IMR-90 (cell line): ENCODE results near the gene ANTXR2. TPM values are rescaled to one million over a fixed set of nuclear protein-coding genes. Genes with fewer than 3 reads are reported as not detected.

Source experiments
- ATAC-seq: fragments of 200-7000 bp; cut with Tn5 transposase; 2 replicates; pipeline ENCODE4 v1.9.1; 2020; ENCODE audit warnings: low read depth, mild to moderate bottlenecking, moderate library complexity
- BruUV-seq: library from RNA; stranded (reverse); fragments of 400-500 nt; replicated peaks from 2 replicates; lab custom pipeline; 2021; lab: Mats Ljungman, UMichigan
- CTCF ChIA-PET: fragments of 300-600 bp; formaldehyde crosslinking; extraction: SDS; loops from one replicate; lab custom pipeline; 2021; ENCODE audit warnings: antibody characterized with exemption; lab: Yijun Ruan, JAX
- POLR2A ChIA-PET: fragments of 300-600 bp; sonication (Branson Sonifier 250); formaldehyde crosslinking; loops from one replicate; lab custom pipeline; 2022; ENCODE audit warnings: antibody characterized with exemption; ENCODE audit not compliant: unreplicated experiment; lab: Charles Lee
- DNase-seq: peaks from one replicate; pipeline ENCODE4 v3.0.0; 2013
- H2AFZ ChIP-seq: replicated peaks from 2 replicates; pipeline ENCODE3; 2013; ENCODE audit warnings: low read length, mild to moderate bottlenecking; ENCODE audit not compliant: poor library complexity
- H2AK5ac ChIP-seq: 2 replicates; pipeline ENCODE4 v1.6.1; 2013; ENCODE audit warnings: low read depth, low read length, inconsistent platforms
- H2AK9ac ChIP-seq: replicated peaks from 2 replicates; pipeline ENCODE3; 2013; ENCODE audit warnings: mild to moderate bottlenecking, low read depth, low read length, moderate library complexity; ENCODE audit not compliant: poor library complexity
- H2BK120ac ChIP-seq: 2 replicates; pipeline ENCODE4 v1.6.1; 2013; ENCODE audit warnings: low read depth, low read length, inconsistent platforms
- H2BK15ac ChIP-seq: 3 replicates; pipeline ENCODE4 v1.6.1; 2013; ENCODE audit warnings: low read depth, low read length, inconsistent platforms
- H2BK20ac ChIP-seq: 2 replicates; pipeline ENCODE4 v1.6.1; 2013; ENCODE audit warnings: low read depth, mild to moderate bottlenecking, inconsistent platforms, low read length, moderate library complexity
- H2BK5ac ChIP-seq: 2 replicates; pipeline ENCODE4 v1.6.1; 2013; ENCODE audit warnings: mild to moderate bottlenecking, low read depth, low read length, inconsistent platforms; ENCODE audit not compliant: poor library complexity, severe bottlenecking
- H3K14ac ChIP-seq: replicated peaks from 2 replicates; pipeline ENCODE4 v1.6.1; 2013; ENCODE audit warnings: low read depth, low read length, inconsistent platforms
- H3K18ac ChIP-seq: 2 replicates; pipeline ENCODE4 v1.6.1; 2013; ENCODE audit warnings: low read depth, low read length, control low read depth
- H3K23ac ChIP-seq: 2 replicates; pipeline ENCODE4 v1.6.1; 2013; ENCODE audit warnings: low read depth, low read length, inconsistent platforms
- H3K27ac ChIP-seq: 2 replicates; pipeline ENCODE4 v1.5.1; 2013; ENCODE audit warnings: mild to moderate bottlenecking, control low read depth, low read length; ENCODE audit not compliant: insufficient read depth
- H3K27me3 ChIP-seq: 2 replicates; pipeline ENCODE4 v1.6.1; 2013; ENCODE audit warnings: low read length; ENCODE audit not compliant: control insufficient read depth, insufficient read depth
- H3K36me3 ChIP-seq: 2 replicates; pipeline ENCODE4 v1.6.1; 2013; ENCODE audit warnings: low read length, mixed read lengths; ENCODE audit not compliant: control insufficient read depth, insufficient read depth
- H3K4ac ChIP-seq: 2 replicates; pipeline ENCODE4 v1.6.1; 2013; ENCODE audit warnings: low read depth, low read length, inconsistent platforms
- H3K4me1 ChIP-seq: 2 replicates; pipeline ENCODE4 v1.6.1; 2013; ENCODE audit warnings: low read length, mixed read lengths; ENCODE audit not compliant: control insufficient read depth, insufficient read depth
- H3K4me2 ChIP-seq: 2 replicates; pipeline ENCODE4 v1.6.1; 2013; ENCODE audit warnings: low read depth, mild to moderate bottlenecking, control low read depth, low read length, moderate library complexity
- H3K4me3 ChIP-seq: 2 replicates; pipeline ENCODE4 v1.5.1; 2013; ENCODE audit warnings: low read depth, mild to moderate bottlenecking, control low read depth, low read length, moderate library complexity; ENCODE audit not compliant: insufficient read depth
- H3K56ac ChIP-seq: 2 replicates; pipeline ENCODE4 v1.6.1; 2013; ENCODE audit warnings: low read length, inconsistent platforms; ENCODE audit not compliant: insufficient read depth; ENCODE audit errors: extremely low read depth
- H3K79me1 ChIP-seq, 2 experiments: 2 replicates each; pipeline ENCODE4 v1.6.1; 2013; ENCODE audit warnings: low read length in 2 of 2, inconsistent platforms in 1 of 2, low read depth in 1 of 2
- H3K9ac ChIP-seq: 2 replicates; pipeline ENCODE4 v1.6.1; 2013; ENCODE audit warnings: low read depth, low read length, control low read depth
- H3K9me1 ChIP-seq: 2 replicates; pipeline ENCODE4 v1.6.1; 2013; ENCODE audit warnings: low read length, inconsistent platforms; ENCODE audit not compliant: insufficient read depth
- H3K9me3 ChIP-seq: 2 replicates; pipeline ENCODE4 v1.6.1; 2013; ENCODE audit warnings: low read length; ENCODE audit not compliant: control insufficient read depth, insufficient read depth
- H4K20me1 ChIP-seq: 2 replicates; pipeline ENCODE4 v1.6.1; 2013; ENCODE audit warnings: low read length, inconsistent platforms; ENCODE audit not compliant: insufficient read depth
- H4K5ac ChIP-seq: 2 replicates; pipeline ENCODE4 v1.6.1; 2013; ENCODE audit warnings: mild to moderate bottlenecking, low read depth, low read length, control low read depth
- H4K8ac ChIP-seq, 2 experiments: 2 replicates each; pipeline ENCODE4 v1.6.1; 2013; ENCODE audit warnings: low read depth in 2 of 2, low read length in 2 of 2, control low read depth in 1 of 2, inconsistent platforms in 1 of 2
- H4K91ac ChIP-seq: 2 replicates; pipeline ENCODE4 v1.6.1; 2013; ENCODE audit warnings: low read depth, low read length, inconsistent platforms; ENCODE audit not compliant: insufficient read depth
- BHLHE40 ChIP-seq: fragments of 150-350 bp; IDR thresholded peaks from 2 replicates; pipeline ENCODE4 v1.6.1; 2016; ENCODE audit warnings: mild to moderate bottlenecking, low read depth, low read length
- CEBPB ChIP-seq: IDR thresholded peaks from 2 replicates; pipeline ENCODE4 v1.6.1; 2012; ENCODE audit warnings: low read depth, low read length, improper control_type of control experiment
- CHD1 ChIP-seq: IDR thresholded peaks from 2 replicates; pipeline ENCODE4 v1.6.1; 2012; ENCODE audit warnings: low read depth, low read length, improper control_type of control experiment
- CTCF ChIP-seq: conservative IDR thresholded peaks from 2 replicates; pipeline ENCODE4 v1.5.1; 2012; ENCODE audit warnings: mild to moderate bottlenecking, low read depth, low read length, improper control_type of control experiment
- FOS ChIP-seq: fragments of 150-350 bp; IDR thresholded peaks from 2 replicates; pipeline ENCODE4 v1.6.1; 2016; ENCODE audit warnings: low read depth, low read length
- MAFK ChIP-seq: IDR thresholded peaks from 2 replicates; pipeline ENCODE4 v1.6.1; 2012; ENCODE audit warnings: low read depth, low read length, improper control_type of control experiment
- MAZ ChIP-seq: IDR thresholded peaks from 2 replicates; pipeline ENCODE4 v1.6.1; 2012; ENCODE audit warnings: low read depth, mild to moderate bottlenecking, low read length, improper control_type of control experiment, moderate library complexity, borderline replicate concordance
- MXI1 ChIP-seq: IDR thresholded peaks from 2 replicates; pipeline ENCODE4 v1.6.1; 2012; ENCODE audit warnings: low read depth, mild to moderate bottlenecking, low read length, moderate library complexity, borderline replicate concordance
- NFE2L2 ChIP-seq: fragments of 150-350 bp; IDR thresholded peaks from 2 replicates; pipeline ENCODE4 v1.6.1; 2016; ENCODE audit warnings: low read depth, mild to moderate bottlenecking, low read length
- POLR2A ChIP-seq: IDR thresholded peaks from 2 replicates; pipeline ENCODE4 v1.6.1; 2012; ENCODE audit warnings: mild to moderate bottlenecking, low read depth, low read length
- RAD21 ChIP-seq: IDR thresholded peaks from 2 replicates; pipeline ENCODE4 v1.6.1; 2012; ENCODE audit warnings: low read length, improper control_type of control experiment
- RCOR1 ChIP-seq: IDR thresholded peaks from 2 replicates; pipeline ENCODE4 v1.6.1; 2012; ENCODE audit warnings: mild to moderate bottlenecking, low read length, improper control_type of control experiment; ENCODE audit not compliant: insufficient replicate concordance
- RFX5 ChIP-seq: IDR thresholded peaks from 2 replicates; pipeline ENCODE4 v1.8.0; 2012; ENCODE audit warnings: low read depth, mild to moderate bottlenecking, low read length, moderate library complexity
- SMC3 ChIP-seq: fragments of 150-350 bp; IDR thresholded peaks from 2 replicates; pipeline ENCODE4 v1.6.1; 2016; ENCODE audit warnings: low read depth, mild to moderate bottlenecking, antibody characterized with exemption, low read length, moderate library complexity
- WGBS, 2 experiments: methylation state at CpG; one replicate each; pipeline versions ENCODE4 v1.1.5 to v1.1.7; 2013; ENCODE audit warnings: missing lambda C conversion rate in 2 of 2; ENCODE audit not compliant: insufficient read length in 1 of 2; ENCODE audit errors: extremely low coverage in 2 of 2; 5-methylcytosine and 5-hydroxymethylcytosine counted together
- dilution Hi-C: fragments of 300-500 bp; cut with HindIII; formaldehyde crosslinking; loops from one replicate; pipeline ENCODE4 v1.14.3; 2018; ENCODE audit warnings: low sequenced_read_pairs; ENCODE audit not compliant: unreplicated experiment
- in situ Hi-C: fragments of 300-500 bp; cut with MboI; formaldehyde crosslinking; loops from 3 replicates; pipeline ENCODE4 v1.14.3; 2019; ENCODE audit warnings: low sequenced_read_pairs, inconsistent platforms, mixed read lengths
- intact Hi-C: fragments of 100-400 bp; cut with micrococcal nuclease; formaldehyde crosslinking; loops from 2 replicates; pipeline ENCODE4 v1.10.0; 2022
- polyA plus RNA-seq, 3 experiments: library from polyadenylated mRNA; depleted of rRNA; stranded (reverse); fragments of >200 nt; gene quantifications; 2 replicates each; pipeline ENCODE4 v1.2.3, GENCODE V29; 2012; ENCODE audit warnings: low replicate concordance in 1 of 3
- total RNA-seq: library from RNA; depleted of rRNA; stranded (reverse); fragments of >200 nt; gene quantifications from 2 replicates; pipeline ENCODE4 v1.2.3, GENCODE V29; 2012
- TF ChIP-seq, protein P1 (sequence below): fragments of 150-350 bp; IDR thresholded peaks from 2 replicates; pipeline ENCODE4 v1.6.1; 2016; ENCODE audit warnings: low read depth, mild to moderate bottlenecking, low read length, moderate library complexity, borderline replicate concordance
- TF ChIP-seq, protein P2 (sequence below): fragments of 150-350 bp; IDR thresholded peaks from 2 replicates; pipeline ENCODE4 v1.6.1; 2017; ENCODE audit warnings: mild to moderate bottlenecking, antibody characterized with exemption, low read length, low read depth

Gene ANTXR2
- total and polyA plus RNA-seq, 2 of the 4 experiments (the other 2 are of a cell fraction): 46.8 to 88.5 TPM

DNA sequence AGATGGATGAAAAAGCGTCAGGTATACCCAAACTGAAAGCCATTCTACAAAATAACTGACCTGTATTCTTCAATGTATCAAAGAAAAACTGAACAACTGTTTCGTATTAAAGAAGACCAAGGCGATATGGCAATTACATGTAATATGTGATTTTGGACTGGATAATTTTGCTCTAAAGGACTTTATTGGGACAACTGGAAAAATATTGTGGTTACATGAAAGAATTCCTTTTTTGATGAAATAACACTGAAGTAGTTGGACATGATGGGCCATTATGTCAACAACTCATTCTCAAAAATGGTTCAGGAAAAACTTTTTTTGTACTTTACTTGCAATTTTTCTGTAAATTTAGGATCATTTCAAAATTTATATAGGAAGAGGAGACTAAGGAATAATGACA is 12.1 kb upstream of the ANTXR2 start:
- Histone ChIP-seq H3K27me3 (no peaks in the 10 kb centered on the region), H3K9me3 (no peaks in the 10 kb centered on the region), H3K14ac (no peak overlapping the region), H3K18ac (no peak overlapping the region), H2BK120ac (no peak overlapping the region), H4K91ac (no peak overlapping the region), H3K4me3 (no peak overlapping the region), H3K9ac (no peak overlapping the region), H4K20me1 (no peaks in the 10 kb centered on the region), H2AK9ac (no peak overlapping the region), H3K27ac (no peak overlapping the region), H2BK20ac (no peak overlapping the region), H3K4me2 (no peak overlapping the region), H4K8ac (no peak overlapping the region), H3K56ac (no peak overlapping the region), H2BK5ac (no peak overlapping the region), H2BK15ac (no peak overlapping the region), H4K5ac (no peak overlapping the region), H3K4me1 (peaks cover 2% of the 10 kb centered on the region; the same call in 1 of the 2 replicates), H3K4ac (no peak overlapping the region), H3K9me1 (no peaks in the 10 kb centered on the region), H3K79me1 (no peaks in the 10 kb centered on the region), H3K36me3 (no peaks in the 10 kb centered on the region), H3K23ac (no peak overlapping the region), H2AK5ac (no peak overlapping the region), H2AFZ (no peak overlapping the region)
- dilution Hi-C loops: no loop called here
- no TSS peak for BruUV-seq
- intact Hi-C loops: no loop called here
- CTCF ChIA-PET: no interaction called here
- POLR2A ChIA-PET: no interaction called here
- no peak for DNase-seq
- in situ Hi-C loops: no loop called here
- no CpG with 5 or more reads among the region's 3 CpGs for WGBS, 2 experiments
- no peak for ATAC-seq
- TF ChIP-seq POLR2A (no peak), MAZ (no peak), MXI1 (no peak), RFX5 (no peak), MAFK (no peak), RCOR1 (no peak), BHLHE40 (no peak), CEBPB (no peak), CHD1 (no peak), FOS (no peak), CTCF (no peak), RAD21 (no peak), NFE2L2 (no peak), SMC3 (no peak)
- TF ChIP-seq, protein P1, sequence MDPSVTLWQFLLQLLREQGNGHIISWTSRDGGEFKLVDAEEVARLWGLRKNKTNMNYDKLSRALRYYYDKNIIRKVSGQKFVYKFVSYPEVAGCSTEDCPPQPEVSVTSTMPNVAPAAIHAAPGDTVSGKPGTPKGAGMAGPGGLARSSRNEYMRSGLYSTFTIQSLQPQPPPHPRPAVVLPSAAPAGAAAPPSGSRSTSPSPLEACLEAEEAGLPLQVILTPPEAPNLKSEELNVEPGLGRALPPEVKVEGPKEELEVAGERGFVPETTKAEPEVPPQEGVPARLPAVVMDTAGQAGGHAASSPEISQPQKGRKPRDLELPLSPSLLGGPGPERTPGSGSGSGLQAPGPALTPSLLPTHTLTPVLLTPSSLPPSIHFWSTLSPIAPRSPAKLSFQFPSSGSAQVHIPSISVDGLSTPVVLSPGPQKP: no peak
- TF ChIP-seq, protein P2, sequence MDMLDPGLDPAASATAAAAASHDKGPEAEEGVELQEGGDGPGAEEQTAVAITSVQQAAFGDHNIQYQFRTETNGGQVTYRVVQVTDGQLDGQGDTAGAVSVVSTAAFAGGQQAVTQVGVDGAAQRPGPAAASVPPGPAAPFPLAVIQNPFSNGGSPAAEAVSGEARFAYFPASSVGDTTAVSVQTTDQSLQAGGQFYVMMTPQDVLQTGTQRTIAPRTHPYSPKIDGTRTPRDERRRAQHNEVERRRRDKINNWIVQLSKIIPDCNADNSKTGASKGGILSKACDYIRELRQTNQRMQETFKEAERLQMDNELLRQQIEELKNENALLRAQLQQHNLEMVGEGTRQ: no peak
